Suprapubic skin (tissue), 4 donors: ENCODE results near the gene LALBA. TPM values are rescaled to one million over a fixed set of nuclear protein-coding genes. Genes with fewer than 3 reads are reported as not detected.
A peak's percentile ranks its signal among the peaks of the same experiment; 100 is the strongest.

Source experiments
- DNase-seq, 2 donors: peaks; one replicate each; pipeline ENCODE4 v3.0.0-alpha.2; 2019; ENCODE audit warnings: low spot score in 2 of 2
- H3K27ac ChIP-seq: fragments of 200-600 bp; sonication (generic); one replicate; pipeline ENCODE4 v1.5.1; 2019
- H3K27me3 ChIP-seq: fragments of 200-600 bp; sonication (generic); one replicate; pipeline ENCODE4 v1.5.1; 2019
- H3K36me3 ChIP-seq: fragments of 200-600 bp; sonication (generic); one replicate; pipeline ENCODE4 v1.5.1; 2019
- H3K4me1 ChIP-seq: fragments of 200-600 bp; sonication (generic); one replicate; pipeline ENCODE4 v1.5.1; 2019
- H3K4me3 ChIP-seq: fragments of 200-600 bp; sonication (generic); one replicate; pipeline ENCODE4 v1.5.1; 2019; ENCODE audit warnings: mild to moderate bottlenecking
- H3K9me3 ChIP-seq: fragments of 200-600 bp; sonication (generic); one replicate; pipeline ENCODE4 v1.5.1; 2019
- CTCF ChIP-seq, 2 donors: fragments of 200-600 bp in 1 of 2; fragments of 450-650 bp in 1 of 2; sonication (generic) in 1 of 2; IDR thresholded peaks; one replicate each; pipeline ENCODE4 v1.5.1; 2016 to 2019; ENCODE audit warnings: antibody characterized with exemption in 2 of 2, mild to moderate bottlenecking in 1 of 2, moderate library complexity in 1 of 2
- EP300 ChIP-seq: sonication (generic); formaldehyde crosslinking; IDR thresholded peaks from one replicate; pipeline ENCODE4 v1.6.1; 2017; ENCODE audit warnings: antibody characterized with exemption
- POLR2A ChIP-seq, 2 donors: fragments of 450-650 bp; IDR thresholded peaks; one replicate each; pipeline ENCODE4 v1.6.1; 2017; ENCODE audit warnings: antibody characterized with exemption in 2 of 2, mild to moderate bottlenecking in 2 of 2, moderate library complexity in 2 of 2
- POLR2AphosphoS5 ChIP-seq, 3 donors: sonication (generic); formaldehyde crosslinking; IDR thresholded peaks; one replicate each; pipeline ENCODE4 v1.6.1; 2017; ENCODE audit warnings: antibody characterized with exemption in 3 of 3
- WGBS: methylation state at CpG from one replicate; pipeline ENCODE4 v1.1.5; 2018; 5-methylcytosine and 5-hydroxymethylcytosine counted together
- total RNA-seq, 4 donors: library from RNA; depleted of rRNA; stranded (reverse); fragments of >200 nt; gene quantifications; one replicate each; pipeline ENCODE4 v1.1.0, GENCODE V29; 2016

Gene LALBA
- not detected for total RNA-seq

- no peak for TF ChIP-seq CTCF (IDR thresholded peaks at IDR 0.05)
- no peak for TF ChIP-seq POLR2AphosphoS5 (IDR thresholded peaks at IDR 0.05)
- TF ChIP-seq POLR2A (IDR thresholded peaks at IDR 0.05): no peak
- no peak for TF ChIP-seq EP300
- WGBS: 39% methylated on average over 1 of the region's 1 CpG
- no peaks in the 10 kb centered on the region for H3K9me3 ChIP-seq
- no peak within 1 kb of the TSS for H3K27ac ChIP-seq
- no peak for DNase-seq
- peaks cover 2% of the 10 kb centered on the region for H3K27me3 ChIP-seq
- no peaks in the 10 kb centered on the region for H3K4me1 ChIP-seq
- no peaks in the 10 kb centered on the region for H3K36me3 ChIP-seq
- H3K4me3 ChIP-seq: no peak within 1 kb of the TSS
These were observed at the start of gene LALBA for GRCh38 chr12:48569946-48570345. LALBA (minus strand) TSS chr12:48570046; CDS start chr12:48570020, 26 bp downstream.

- H3K9me3 ChIP-seq: peaks cover 4% of the 10 kb centered on the region
- TF ChIP-seq POLR2A (IDR thresholded peaks at IDR 0.05): no peak
- peak; percentile 80 to 96 for TF ChIP-seq CTCF (IDR thresholded peaks at IDR 0.05)
- H3K4me3 ChIP-seq: no peak overlapping the region
- H3K27ac ChIP-seq: no peak overlapping the region
- peaks cover 15% of the 10 kb centered on the region for H3K27me3 ChIP-seq
- no peaks in the 10 kb centered on the region for H3K4me1 ChIP-seq
- no peaks in the 10 kb centered on the region for H3K36me3 ChIP-seq
- 12% methylated on average over 7 of the region's 7 CpGs for WGBS
- peak in 1 of 2 donors; percentile 70 for DNase-seq
These were observed 48.7 kb upstream of the LALBA start for GRCh38 chr12:48618541-48618940.

GRCh38 chr12:48615681-48616080, 45.8 kb upstream of the LALBA start:
- peaks cover 10% of the 10 kb centered on the region for H3K9me3 ChIP-seq
- H3K27me3 ChIP-seq: peaks cover 15% of the 10 kb centered on the region
- H3K27ac ChIP-seq: no peak overlapping the region
- DNase-seq: no peak
- H3K4me1 ChIP-seq: no peaks in the 10 kb centered on the region
- WGBS: 89% methylated on average over 4 of the region's 4 CpGs
- no peaks in the 10 kb centered on the region for H3K36me3 ChIP-seq
- TF ChIP-seq CTCF (IDR thresholded peaks at IDR 0.05) (no peak), EP300 (no peak), POLR2A (IDR thresholded peaks at IDR 0.05) (no peak)
- H3K4me3 ChIP-seq: no peak overlapping the region

- H3K27ac ChIP-seq: no peak overlapping the region
- DNase-seq: no peak
- H3K4me3 ChIP-seq: no peak overlapping the region
- WGBS: 73% methylated on average over 1 of the region's 1 CpG
- H3K9me3 ChIP-seq: peaks cover 17% of the 10 kb centered on the region
- no peaks in the 10 kb centered on the region for H3K4me1 ChIP-seq
- H3K27me3 ChIP-seq: peaks cover 15% of the 10 kb centered on the region
- TF ChIP-seq CTCF (IDR thresholded peaks at IDR 0.05): no peak
- TF ChIP-seq POLR2A (IDR thresholded peaks at IDR 0.05): no peak
- TF ChIP-seq EP300: no peak
- TF ChIP-seq POLR2AphosphoS5 (IDR thresholded peaks at IDR 0.05): no peak
- H3K36me3 ChIP-seq: no peaks in the 10 kb centered on the region
These were observed 43.5 kb upstream of the LALBA start for GRCh38 chr12:48613321-48613720.

GRCh38 chr12:48602192-48602989, 32.5 kb upstream of the LALBA start:
- Histone ChIP-seq H3K4me3 (no peak overlapping the region), H3K9me3 (peaks cover 13% of the 10 kb centered on the region), H3K27ac (no peak overlapping the region), H3K27me3 (no peaks in the 10 kb centered on the region), H3K36me3 (no peaks in the 10 kb centered on the region), H3K4me1 (no peaks in the 10 kb centered on the region)
- no peak for DNase-seq
- TF ChIP-seq POLR2AphosphoS5 (IDR thresholded peaks at IDR 0.05): no peak
- TF ChIP-seq EP300: no peak
- no peak for TF ChIP-seq POLR2A (IDR thresholded peaks at IDR 0.05)
- TF ChIP-seq CTCF (IDR thresholded peaks at IDR 0.05): no peak
- 46% methylated on average over 1 of the region's 1 CpG for WGBS
